SU-DHL-6 (cell line): ENCODE results near the gene EEF1AKMT3.
"Not testable (repeated sequence)": the region's sequence is repeated elsewhere in the genome, so short reads cannot be mapped to it uniquely, and the experiment has no call there.

ENCODE experiments used
- CTCF ChIP-seq: fragments of 200-600 bp; sonication (generic); IDR thresholded peaks from one replicate; pipeline ENCODE4 v1.5.1; 2017; ENCODE audit warnings: antibody characterized with exemption, mild to moderate bottlenecking, low read length, moderate library complexity; ENCODE audit not compliant: insufficient read depth, poor library complexity, severe bottlenecking
- EZH2phosphoT487 ChIP-seq: fragments of 200-600 bp; sonication (generic), shearing (Covaris generic); conservative IDR thresholded peaks from 2 replicates; pipeline ENCODE4 v1.6.1; 2018; ENCODE audit warnings: mild to moderate bottlenecking, antibody characterized with exemption, low read length, moderate library complexity, mixed read lengths

GRCh38 chr12:57821015-57821414 lies 48.6 kb downstream of the EEF1AKMT3 start:
- TF ChIP-seq CTCF, EZH2phosphoT487: not testable (repeated sequence)
